OCI-M1 (cell line): ENCODE data around the gene RUFY1.
A peak's percentile ranks its signal among the peaks of the same experiment; 100 is the strongest.
"Not testable (repeated sequence)": the region's sequence is repeated elsewhere in the genome, so short reads cannot be mapped to it uniquely, and the experiment has no call there.

ENCODE experiments used
- DNase-seq: peaks from one replicate; lab custom pipeline; 2025; lab: John Stamatoyannopoulos, UW

The RUFY1 gene

DNA sequence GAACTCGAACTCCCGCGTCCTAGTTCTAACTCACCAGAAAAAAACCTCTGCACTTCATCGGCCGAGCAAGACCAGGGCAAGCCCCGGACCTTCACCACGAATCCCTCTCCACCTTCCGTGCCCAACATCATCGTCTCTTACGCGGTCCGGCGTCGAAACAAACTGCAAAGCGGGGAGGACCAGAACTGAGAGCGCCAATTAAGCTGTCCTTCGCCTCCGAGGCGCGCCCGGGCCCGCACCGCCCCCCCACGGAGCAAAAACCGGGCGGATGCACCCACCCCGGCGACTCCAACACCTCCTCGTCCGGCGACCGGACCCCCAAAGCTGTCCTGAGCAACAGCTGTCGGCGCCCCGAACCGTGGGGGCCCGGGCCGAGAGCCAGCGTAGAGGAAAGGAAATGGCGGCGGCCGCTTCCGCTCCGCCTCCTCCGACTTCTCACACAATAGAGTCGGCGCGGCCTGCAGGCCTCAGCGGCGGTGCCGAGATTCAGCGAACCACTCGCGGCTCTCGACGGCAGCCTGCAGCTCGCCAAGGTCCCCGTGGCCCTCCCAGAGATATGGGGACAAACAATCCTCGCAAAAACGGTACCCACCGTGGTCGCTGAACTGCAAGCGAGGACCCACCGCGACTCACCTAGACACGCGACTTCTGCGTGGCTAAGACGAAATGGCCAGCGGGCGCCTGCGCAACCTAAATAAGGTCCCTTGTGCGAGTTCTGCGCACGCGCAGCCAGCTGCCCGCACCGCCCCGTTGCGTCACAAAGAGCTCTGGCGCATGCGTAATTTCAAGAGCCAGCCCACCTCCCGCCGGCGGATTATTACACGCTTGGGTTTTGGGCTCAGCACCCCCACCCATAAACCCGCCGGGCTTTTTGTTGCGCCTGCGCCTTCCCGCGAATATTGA is 72.9 kb downstream of the RUFY1 start, which contains the start of gene HNRNPH1:
Gene HNRNPH1 (minus strand): TSS at position 669 of the 903 bp plus-strand sequence. CDS start 538 bp downstream, at position 131.
- peak; percentile 99 for DNase-seq

DNA sequence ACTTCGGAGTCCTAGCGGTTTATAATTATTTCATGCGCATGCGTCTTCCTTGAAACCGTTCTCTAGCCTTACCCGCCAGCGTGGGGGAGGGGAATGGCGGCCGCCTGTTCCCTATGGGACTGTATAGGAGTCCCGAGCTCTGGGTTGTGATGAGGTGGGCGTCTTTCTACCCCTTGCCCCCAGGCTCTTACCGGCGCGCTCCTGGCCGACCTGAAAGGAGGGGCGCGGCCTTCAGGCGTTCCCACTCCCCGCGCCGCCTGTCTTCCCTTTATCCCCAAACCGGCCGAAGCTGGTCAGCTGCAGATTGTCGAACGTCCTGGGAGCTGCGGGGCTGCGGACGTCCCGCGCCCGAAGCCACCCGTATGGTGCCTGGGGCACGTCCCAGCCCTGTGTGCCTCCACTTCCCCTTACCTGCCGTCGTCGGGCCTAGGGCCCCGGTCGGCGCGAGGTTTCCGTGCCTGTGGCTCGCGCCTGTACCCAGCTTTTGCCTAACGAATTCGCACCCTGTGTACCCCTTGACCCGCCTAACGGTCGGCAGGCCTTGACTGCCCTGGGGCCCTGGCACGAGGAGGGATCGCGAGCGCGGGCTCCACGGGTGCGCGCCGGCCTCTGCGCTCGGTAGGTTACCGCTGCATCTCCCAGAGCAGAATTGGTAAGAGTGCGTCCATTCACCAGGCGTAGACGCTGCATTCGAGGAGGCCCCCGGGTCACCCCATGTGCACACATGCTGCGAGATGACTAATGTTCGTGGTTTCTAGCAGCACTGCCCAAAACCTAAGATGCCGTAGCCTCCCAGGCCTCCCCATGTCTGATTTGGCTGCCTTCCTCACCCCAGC is 73.8 kb downstream of the RUFY1 start:
- DNase-seq: peak; percentile 73

DNA sequence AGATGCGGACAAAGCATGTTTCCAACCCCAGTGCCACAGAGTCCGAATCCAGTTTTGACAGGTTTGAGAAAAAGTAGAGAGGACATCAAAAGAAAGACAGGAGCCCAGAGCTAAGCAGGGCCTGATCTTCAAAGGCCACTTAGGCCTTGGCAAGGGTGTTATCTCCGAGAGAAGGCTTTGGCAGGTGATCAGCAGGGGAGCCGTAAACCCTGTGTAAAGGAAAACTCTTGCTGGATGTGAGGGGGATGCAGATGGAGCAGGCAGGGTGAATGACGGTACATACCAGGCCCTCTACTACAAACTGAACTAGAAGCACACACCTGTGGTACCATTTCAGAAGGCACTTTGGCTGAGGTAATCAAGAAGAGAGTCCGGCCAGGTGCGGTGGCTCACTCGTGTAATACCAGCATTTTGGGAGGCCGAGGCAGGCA is 74.5 kb downstream of the RUFY1 start:
- DNase-seq: no peak

DNA sequence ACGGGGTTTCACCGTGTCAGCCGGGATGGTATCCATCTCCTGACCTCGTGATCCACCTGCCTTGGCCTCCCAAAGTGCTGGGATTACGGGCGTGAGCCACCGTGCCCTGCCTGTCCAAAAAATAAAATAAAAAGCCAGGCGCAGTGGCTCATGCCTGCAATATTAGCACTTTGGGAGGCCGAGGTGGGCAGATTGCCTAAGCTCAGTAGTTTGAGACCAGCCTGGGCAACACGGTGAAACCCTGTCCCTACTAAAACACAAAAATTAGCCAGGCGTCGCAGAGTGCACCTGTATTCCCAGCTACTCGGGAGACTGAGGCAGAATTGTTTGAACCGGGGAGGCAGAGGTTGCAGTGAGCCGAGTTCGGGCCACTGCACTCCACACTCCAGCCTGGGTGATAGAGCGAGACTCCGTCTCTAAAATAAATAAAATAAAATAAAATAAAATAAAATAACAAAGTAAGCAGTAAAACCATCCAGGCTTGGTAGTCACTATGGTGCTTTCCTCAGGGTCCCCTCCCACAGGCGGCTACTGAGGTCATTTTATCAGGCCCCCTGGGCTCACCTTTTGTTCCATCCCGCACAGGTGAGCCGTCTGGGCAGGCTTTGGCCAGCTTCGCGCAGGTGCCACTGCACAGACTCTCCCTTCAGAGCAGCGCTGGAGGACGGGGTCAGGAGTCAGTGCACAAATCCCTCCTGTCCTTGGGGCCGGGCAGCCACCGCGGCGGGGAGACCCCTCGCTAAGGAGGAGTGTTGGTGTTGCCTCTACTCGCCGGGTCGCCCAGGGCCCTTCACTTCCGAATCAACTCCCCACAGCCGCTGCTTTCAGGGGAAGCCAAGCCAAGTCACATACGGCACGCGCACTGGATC is 83.4 kb downstream of the RUFY1 start:
- not testable (repeated sequence) for DNase-seq

DNA sequence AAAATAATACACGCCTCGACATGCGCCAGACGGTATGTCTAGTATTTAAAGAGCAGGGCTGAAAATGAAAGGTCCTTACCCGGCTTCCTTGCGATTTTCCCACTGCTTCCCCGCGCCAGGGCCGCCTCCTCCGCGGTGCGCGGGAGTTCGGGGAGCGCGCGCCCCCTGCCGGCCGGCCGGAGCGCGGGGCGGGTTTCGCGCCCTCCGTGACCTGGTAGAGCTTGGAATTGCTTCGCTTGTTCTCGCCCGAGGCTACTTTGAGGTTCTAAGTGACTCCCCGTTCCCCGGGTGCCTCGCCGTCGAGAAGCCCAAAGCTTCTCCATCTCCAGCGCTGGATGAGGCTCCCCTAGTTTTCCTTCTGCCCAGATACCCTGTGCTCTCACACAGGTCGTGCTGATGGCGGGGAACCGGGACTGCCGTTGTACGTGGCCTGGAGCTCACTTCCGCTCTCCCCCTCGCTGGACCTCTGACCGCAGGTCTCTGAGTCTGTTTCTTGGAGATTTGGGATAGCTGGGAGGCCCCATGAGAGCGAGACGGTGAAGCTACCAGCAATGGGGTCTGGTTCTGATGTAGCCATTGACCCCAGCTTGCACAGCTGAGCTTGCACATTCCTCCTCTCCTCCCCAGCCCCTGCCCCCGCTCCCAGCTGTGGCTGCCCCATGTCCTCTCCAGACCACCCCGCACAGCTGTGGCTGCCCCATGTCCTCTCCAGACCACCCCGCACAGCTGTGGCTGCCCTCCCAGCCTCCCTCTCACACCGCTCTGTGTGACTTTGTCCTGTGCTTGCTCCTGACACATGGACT is 84.2 kb downstream of the RUFY1 start:
- not testable (repeated sequence) for DNase-seq

DNA sequence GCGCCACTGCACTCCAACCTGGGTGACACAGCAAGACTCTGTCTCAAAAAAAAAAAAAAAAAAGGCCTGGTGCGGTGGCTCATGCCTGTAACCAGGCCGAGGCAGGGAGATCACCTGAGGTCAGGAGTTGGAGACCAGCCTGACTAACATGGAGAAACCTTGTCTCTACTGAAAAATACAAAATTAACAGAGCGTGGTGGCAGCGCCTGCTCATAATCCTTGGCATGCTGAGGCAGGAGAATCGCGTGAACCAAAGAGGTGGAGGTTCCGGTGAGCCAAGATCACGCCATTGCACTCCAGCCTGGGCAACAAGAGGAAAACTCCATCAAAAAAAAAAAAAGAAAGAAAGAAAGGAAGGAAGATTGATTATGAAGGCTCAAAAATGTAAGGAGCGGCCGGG is 88.9 kb downstream of the RUFY1 start:
- DNase-seq: not testable (repeated sequence)

DNA sequence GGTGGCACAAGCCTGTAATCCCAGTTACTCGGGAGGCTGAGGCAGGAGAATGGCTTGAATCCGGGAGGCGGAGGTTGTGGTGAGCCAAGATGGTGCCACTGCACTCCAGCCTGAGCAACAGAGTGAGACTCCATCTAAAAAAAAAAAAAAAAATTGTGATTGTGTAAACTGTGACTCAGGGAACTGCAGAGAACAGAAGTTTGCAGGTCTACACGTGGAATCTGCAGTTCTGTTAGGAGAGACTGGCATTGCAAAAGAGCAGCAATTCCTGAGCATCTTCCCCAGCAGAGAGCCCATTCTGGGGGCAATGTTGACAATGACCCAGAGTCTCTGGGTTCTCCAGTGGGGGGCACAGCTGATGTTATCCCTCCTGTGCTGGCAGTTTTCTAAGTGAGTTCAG is 91.4 kb downstream of the RUFY1 start:
- not testable (repeated sequence) for DNase-seq

DNA sequence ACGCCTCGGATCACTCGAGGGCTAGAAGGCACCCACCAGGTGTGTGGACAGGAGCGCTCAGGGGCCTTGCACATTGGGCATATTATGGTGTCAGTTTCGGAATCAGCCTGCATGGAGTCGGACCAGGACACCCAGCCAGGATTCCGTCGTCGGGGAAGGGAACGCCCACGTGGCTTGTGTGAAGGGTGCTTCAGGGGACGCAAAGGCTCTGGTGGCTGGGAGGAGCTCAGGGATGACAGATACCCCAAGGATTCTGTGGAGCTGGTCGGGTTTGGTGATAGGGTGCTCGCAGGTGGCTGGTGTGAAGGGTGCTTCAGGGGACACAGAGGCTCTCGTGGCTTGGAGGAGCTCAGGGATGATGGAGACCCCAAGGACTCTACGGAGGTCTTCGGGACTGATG is 92.3 kb downstream of the RUFY1 start:
- not testable (repeated sequence) for DNase-seq

DNA sequence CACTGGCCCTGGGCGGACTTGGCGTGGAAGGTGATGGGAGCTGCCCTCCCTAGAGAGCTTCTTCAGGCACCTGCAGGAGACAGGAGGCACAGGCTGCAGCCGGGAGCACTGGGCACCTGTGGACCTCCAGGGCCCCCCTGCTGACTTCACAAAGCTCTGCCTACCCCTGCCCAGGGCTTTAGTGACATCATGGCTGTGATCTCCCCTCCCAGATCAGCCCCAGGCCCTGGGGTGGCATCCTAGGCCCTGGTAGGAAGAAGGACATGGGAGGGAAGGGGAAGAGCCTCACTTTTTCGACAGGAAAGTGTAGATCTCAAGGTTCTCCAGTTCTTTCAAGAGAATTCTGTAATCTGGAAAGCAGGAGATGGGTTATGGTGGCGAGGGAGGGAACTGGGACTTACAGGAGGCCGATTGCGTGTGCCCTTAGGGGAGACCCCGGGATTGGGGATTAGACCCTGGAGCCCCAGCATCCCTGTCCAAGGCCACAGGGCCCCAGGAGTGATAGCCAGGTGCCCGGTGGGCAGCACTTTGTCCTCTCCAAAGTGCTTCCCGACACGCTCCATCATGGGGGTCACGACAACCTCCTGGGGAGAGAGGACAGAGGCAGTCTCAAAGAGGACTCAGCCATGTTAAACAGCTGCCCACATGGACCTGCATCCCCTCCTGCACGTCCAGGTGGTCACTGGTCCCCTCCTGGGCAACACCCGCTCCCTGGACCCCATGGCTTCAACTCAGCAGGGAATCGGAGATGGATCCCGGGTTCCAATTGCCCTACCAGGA is 93.0 kb downstream of the RUFY1 start:
- DNase-seq: not testable (repeated sequence)

DNA sequence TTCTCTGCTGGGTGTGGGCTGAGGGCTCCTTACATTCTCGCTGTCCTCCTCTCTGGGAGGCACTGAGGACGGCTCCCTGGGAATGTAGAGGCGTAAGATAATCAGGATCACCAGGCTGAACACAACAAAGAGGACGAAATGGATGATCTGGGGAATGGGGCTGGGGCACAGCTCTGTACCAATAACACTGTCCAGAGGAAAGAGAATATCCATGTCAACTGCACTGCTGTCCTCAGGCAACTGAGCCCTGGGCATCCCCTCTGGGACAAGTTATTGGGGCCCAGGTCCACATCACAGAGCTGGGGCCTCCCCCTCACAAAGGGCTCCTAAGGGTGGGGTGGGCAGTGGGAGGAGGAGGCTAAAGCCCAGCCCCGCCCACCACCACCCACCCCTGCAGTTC is 94.4 kb downstream of the RUFY1 start:
- not testable (repeated sequence) for DNase-seq

DNA sequence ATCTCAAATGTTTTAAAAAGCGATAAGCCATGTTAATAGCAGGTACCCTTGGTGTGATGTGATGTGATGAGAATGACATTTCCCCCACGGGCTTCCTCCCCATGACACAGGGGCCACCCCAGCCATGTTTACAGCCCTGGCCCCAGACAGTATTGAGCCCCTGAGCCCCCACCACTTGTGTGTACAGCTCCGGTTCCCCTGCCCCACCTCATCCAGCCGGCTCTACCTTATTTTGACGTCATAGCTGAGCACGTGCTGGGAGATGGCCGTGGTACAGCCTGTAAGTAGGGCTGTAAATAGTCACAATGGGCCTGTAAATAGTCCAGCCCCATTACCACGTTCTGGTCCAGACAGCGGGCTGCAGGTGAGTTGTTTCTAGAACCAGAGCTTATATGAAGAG is 98.1 kb downstream of the RUFY1 start:
- no peak for DNase-seq

DNA sequence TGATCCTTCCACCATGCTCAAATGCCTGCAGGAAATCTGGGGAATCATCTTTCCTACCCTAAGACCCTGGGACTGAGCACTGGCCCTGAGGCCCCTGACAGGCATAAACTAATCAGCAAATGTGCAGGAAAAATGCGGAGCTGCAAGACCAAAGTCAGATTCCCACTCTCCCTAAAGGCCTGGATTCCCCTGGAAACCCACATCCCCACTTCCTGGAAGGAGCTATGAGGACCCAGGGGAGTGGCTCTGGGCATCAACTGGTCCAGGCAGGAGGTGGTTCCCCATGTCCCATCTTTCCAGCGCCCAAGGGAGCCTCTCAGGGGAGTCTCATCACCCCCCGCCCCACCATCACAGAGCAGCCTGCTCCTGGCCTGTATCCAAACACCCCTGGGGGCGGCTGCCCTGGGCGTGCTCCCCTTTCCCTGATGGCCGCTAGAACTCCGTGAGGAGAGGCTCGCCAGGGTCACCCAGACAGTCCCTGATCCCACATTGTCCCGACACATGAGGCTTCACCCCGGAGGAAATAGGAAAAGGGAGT is 98.9 kb downstream of the RUFY1 start:
- DNase-seq: not testable (repeated sequence)

DNA sequence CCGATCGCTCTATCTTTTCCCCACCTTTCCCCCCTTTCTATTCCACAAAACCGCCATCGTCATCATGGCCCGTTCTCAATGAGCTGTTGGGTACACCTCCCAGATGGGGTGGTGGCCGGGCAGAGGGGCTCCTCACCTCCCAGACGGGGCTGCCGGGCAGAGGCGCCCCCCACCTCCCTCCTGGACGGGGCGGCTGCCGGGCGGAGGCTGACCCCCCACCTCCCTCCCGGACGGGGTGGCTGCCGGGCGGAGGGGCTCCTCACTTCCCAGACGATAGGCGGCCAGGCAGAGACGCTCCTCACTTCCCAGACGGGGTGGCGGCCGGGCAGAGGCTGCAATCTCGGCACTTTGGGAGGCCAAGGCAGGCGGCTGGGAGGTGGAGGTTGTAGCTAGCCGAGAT is 99.9 kb downstream of the RUFY1 start:
- DNase-seq: not testable (repeated sequence)

DNA sequence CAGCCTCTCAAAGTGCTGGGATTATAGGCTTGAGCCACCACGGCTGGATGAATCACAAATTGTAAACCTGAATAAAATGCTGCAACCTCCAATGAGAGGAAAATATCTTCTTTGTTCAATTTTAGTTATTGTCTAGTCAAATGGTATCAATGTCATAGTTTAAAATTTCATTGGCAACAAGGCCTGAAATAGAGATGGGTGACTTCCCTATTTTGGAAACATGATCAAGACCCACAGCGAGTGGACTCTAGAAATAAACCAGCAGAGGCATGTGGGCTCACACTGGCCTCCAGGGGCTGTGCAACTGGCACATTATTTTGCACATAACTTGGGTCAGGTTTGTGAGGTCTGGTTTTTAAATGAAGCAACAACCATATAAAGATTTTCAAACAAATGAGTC is 102.8 kb downstream of the RUFY1 start:
- DNase-seq: peak; percentile 43

DNA sequence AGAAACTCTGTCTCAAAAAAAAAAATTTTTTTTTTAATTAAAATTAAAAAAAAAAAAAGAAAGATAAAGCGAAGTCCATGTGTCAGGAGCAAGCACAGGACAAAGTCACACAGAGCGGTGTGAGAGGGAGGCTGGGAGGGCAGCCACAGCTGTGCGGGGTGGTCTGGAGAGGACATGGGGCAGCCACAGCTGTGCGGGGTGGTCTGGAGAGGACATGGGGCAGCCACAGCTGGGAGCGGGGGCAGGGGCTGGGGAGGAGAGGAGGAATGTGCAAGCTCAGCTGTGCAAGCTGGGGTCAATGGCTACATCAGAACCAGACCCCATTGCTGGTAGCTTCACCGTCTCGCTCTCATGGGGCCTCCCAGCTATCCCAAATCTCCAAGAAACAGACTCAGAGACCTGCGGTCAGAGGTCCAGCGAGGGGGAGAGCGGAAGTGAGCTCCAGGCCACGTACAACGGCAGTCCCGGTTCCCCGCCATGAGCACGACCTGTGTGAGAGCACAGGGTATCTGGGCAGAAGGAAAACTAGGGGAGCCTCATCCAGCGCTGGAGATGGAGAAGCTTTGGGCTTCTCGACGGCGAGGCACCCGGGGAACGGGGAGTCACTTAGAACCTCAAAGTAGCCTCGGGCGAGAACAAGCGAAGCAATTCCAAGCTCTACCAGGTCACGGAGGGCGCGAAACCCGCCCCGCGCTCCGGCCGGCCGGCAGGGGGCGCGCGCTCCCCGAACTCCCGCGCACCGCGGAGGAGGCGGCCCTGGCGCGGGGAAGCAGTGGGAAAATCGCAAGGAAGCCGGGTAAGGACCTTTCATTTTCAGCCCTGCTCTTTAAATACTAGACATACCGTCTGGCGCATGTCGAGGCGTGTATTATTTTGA is 107.2 kb downstream of the RUFY1 start:
- not testable (repeated sequence) for DNase-seq

DNA sequence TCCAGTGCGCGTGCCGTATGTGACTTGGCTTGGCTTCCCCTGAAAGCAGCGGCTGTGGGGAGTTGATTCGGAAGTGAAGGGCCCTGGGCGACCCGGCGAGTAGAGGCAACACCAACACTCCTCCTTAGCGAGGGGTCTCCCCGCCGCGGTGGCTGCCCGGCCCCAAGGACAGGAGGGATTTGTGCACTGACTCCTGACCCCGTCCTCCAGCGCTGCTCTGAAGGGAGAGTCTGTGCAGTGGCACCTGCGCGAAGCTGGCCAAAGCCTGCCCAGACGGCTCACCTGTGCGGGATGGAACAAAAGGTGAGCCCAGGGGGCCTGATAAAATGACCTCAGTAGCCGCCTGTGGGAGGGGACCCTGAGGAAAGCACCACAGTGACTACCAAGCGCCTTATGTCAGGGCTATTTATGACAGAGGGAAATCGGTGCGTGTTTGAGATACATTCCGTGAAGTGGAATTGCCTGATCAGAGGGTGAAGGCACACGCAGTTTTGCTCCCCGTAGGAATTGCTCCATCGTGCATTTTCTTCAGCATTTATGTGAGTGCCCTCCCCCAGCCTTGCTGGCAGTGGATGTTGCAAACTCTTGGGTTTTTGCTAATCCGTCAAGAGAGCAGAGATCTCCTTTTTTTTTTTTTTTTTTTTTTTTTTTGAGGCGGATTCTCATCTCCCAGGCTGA is 108.0 kb downstream of the RUFY1 start:
- DNase-seq: peak; percentile 52
